HEK293T (cell line): ENCODE data around the gene E4F1.

ENCODE experiments used
- CTCF ChIA-PET: fragments of 350-600 bp; formaldehyde crosslinking; extraction: SDS; loops from one replicate; lab custom pipeline; 2021; ENCODE audit warnings: antibody characterized with exemption, inconsistent platforms; lab: Yijun Ruan, JAX
- POLR2A ChIA-PET: fragments of 350-600 bp; formaldehyde crosslinking; extraction: SDS; loops from one replicate; lab custom pipeline; 2020; ENCODE audit warnings: antibody characterized with exemption, inconsistent platforms; lab: Yijun Ruan, JAX
- DNase-seq: peaks from one replicate; pipeline ENCODE4 v3.0.0; 2012; ENCODE audit warnings: mixed read lengths; ENCODE audit errors: extremely low spot score
- ARNT ChIP-seq: fragments of 450-650 bp; IDR thresholded peaks from 2 replicates; pipeline ENCODE4 v1.6.1; 2017; ENCODE audit warnings: mild to moderate bottlenecking
- BHLHE40 ChIP-seq: fragments of 450-650 bp; IDR thresholded peaks from 2 replicates; pipeline ENCODE4 v1.6.1; 2016; ENCODE audit warnings: mild to moderate bottlenecking, moderate library complexity, borderline replicate concordance
- CTBP1 ChIP-seq: fragments of 450-650 bp; IDR thresholded peaks from 2 replicates; pipeline ENCODE4 v1.6.1; 2016; ENCODE audit warnings: borderline replicate concordance
- ELF4 ChIP-seq: fragments of 450-650 bp; IDR thresholded peaks from 2 replicates; pipeline ENCODE4 v1.6.1; 2017; ENCODE audit warnings: antibody characterized with exemption
- FOXA1 ChIP-seq: fragments of 450-650 bp; IDR thresholded peaks from 2 replicates; pipeline ENCODE4 v1.6.1; 2016; ENCODE audit warnings: mild to moderate bottlenecking
- FOXK2 ChIP-seq: fragments of 450-650 bp; IDR thresholded peaks from 2 replicates; pipeline ENCODE4 v1.6.1; 2016; ENCODE audit warnings: mild to moderate bottlenecking
- FOXM1 ChIP-seq: fragments of 450-650 bp; IDR thresholded peaks from 2 replicates; pipeline ENCODE4 v1.6.1; 2017; ENCODE audit warnings: mild to moderate bottlenecking, borderline replicate concordance
- HDGF ChIP-seq: fragments of 450-650 bp; IDR thresholded peaks from 2 replicates; pipeline ENCODE4 v1.6.1; 2017; ENCODE audit warnings: antibody characterized with exemption, borderline replicate concordance
- L3MBTL2 ChIP-seq: fragments of 450-650 bp; conservative IDR thresholded peaks from 2 replicates; pipeline ENCODE4 v1.6.1; 2016; ENCODE audit warnings: mild to moderate bottlenecking
- LEF1 ChIP-seq: fragments of 450-650 bp; IDR thresholded peaks from 2 replicates; pipeline ENCODE4 v1.6.1; 2017; ENCODE audit warnings: mild to moderate bottlenecking, borderline replicate concordance
- NFRKB ChIP-seq: fragments of 450-650 bp; IDR thresholded peaks from 2 replicates; pipeline ENCODE4 v1.6.1; 2016; ENCODE audit warnings: mild to moderate bottlenecking, moderate library complexity
- SP1 ChIP-seq: fragments of 450-650 bp; IDR thresholded peaks from 2 replicates; pipeline ENCODE4 v1.6.1; 2017
- SUZ12 ChIP-seq: fragments of 450-650 bp; IDR thresholded peaks from 2 replicates; pipeline ENCODE4 v1.6.1; 2016; ENCODE audit warnings: mild to moderate bottlenecking
- TARDBP ChIP-seq: fragments of 450-650 bp; IDR thresholded peaks from 2 replicates; pipeline ENCODE4 v1.6.1; 2016
- ZNF384 ChIP-seq: fragments of 450-650 bp; IDR thresholded peaks from 2 replicates; pipeline ENCODE4 v1.6.1; 2016
- TF ChIP-seq, protein P1 (sequence below): fragments of 450-650 bp; IDR thresholded peaks from 2 replicates; pipeline ENCODE4 v1.6.1; 2016

The E4F1 gene

DNA sequence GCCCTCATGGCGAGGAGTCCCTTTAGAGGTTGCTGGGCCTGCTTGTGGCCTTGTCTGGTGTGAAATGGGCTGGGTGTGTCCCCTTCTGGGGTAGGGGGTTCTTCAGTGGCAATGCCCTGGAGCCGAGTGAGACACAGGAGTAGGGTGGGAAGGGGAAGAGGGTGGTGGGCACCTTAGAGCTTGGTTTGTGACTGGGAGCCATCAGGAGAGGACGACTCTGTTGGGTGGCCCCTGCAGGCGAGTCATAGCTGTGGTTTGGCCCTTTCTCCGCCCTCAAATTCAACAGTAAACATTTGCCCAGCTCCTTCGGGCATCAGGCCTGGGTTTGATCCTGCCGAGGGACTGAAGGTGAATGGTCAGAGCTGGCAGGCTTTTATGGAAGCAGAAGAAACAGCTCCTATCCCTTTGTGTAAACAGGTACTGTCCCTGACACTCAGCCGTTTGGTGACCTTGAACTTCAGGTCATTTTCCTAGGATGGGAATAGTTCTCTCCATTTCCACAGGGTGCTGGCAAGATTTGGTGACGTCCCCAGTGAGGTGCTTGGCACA is 2.9 kb downstream of the E4F1 start:
- ChIA-PET POLR2A (interaction anchor here (1.0 to 5.4 kb wide), 4 partner anchors 11 to 71 kb away, joined by 3 to 34 read pairs (median 3); partner anchors contain the start of genes ECI1, PGP and TRAF7), CTCF (no interaction called here)
- no peak for DNase-seq
- TF ChIP-seq, protein P1, sequence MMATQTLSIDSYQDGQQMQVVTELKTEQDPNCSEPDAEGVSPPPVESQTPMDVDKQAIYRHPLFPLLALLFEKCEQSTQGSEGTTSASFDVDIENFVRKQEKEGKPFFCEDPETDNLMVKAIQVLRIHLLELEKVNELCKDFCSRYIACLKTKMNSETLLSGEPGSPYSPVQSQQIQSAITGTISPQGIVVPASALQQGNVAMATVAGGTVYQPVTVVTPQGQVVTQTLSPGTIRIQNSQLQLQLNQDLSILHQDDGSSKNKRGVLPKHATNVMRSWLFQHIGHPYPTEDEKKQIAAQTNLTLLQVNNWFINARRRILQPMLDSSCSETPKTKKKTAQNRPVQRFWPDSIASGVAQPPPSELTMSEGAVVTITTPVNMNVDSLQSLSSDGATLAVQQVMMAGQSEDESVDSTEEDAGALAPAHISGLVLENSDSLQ: no peak
- TF ChIP-seq FOXM1: no peak
- no peak for TF ChIP-seq SP1

DNA sequence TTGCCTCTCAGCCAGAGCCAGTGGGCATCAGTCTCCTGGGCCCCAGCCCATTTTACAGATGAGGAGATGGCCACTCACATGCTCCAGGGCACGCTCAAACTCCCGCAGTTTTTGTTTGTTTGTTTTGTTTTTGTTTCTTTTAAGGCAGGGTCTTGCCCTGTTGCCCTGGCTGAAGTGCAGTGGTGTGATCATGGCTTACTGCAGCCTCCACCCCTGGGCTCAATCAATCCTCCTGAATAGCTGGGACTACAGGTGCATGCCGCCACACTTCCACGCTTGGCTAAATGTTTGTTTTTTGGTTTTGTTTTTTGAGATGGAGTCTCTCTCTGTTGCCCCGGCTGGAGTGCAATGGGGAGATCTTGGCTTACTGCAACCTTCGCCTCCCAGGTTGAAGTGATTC is 3.5 kb downstream of the E4F1 start:
- CTCF ChIA-PET: no interaction called here
- TF ChIP-seq, protein P1: no peak
- TF ChIP-seq FOXM1: no peak
- no peak for TF ChIP-seq ELF4
- no peak for TF ChIP-seq SUZ12
- TF ChIP-seq ZNF384: no peak
- POLR2A ChIA-PET: interaction anchor here (1.0 to 5.4 kb wide), 4 partner anchors 12 to 72 kb away, joined by 3 to 34 read pairs (median 4); partner anchors contain the start of genes ECI1, PGP and TRAF7
- no peak for DNase-seq

- no peak for TF ChIP-seq ELF4
- TF ChIP-seq FOXA1: no peak
- TF ChIP-seq ARNT: no peak
- TF ChIP-seq CTBP1: no peak
- TF ChIP-seq, protein P1: no peak
- no peak for TF ChIP-seq FOXK2
- TF ChIP-seq FOXM1: no peak
- TF ChIP-seq ZNF384: no peak
- no peak for TF ChIP-seq L3MBTL2
- no peak for TF ChIP-seq BHLHE40
- TF ChIP-seq SUZ12: no peak
- no peak for TF ChIP-seq TARDBP
- TF ChIP-seq NFRKB: no peak
- TF ChIP-seq HDGF: no peak
- TF ChIP-seq LEF1: no peak
- no peak for TF ChIP-seq SP1
- POLR2A ChIA-PET: interaction anchor here (2.2 kb wide), 1 partner anchor 23 kb away, joined by 6 read pairs; the partner anchor contains the start of gene ECI1
- no peak for DNase-seq
- CTCF ChIA-PET: no interaction called here
Observed at GRCh38 chr16:2228161-2228824, 4.9 kb downstream of the E4F1 start.

DNA sequence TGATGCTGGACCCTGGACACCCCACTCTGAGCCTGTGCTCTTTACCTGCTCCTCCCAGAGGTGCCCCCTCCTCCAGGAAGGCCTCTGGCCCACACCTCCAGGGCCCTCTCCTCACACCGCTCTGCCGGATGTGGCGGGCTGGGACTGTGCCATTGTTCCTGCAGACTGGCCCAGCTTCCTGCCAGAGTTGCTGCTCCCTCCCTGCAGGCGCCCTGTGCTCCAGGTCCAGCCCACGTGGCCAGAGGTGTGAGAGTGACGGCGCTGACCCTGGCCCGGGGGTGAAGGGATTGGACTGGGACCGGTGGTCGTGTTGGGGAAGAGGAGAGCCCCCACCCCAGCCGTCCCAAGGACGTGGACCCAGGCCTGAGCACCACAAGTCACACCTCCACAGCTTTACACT is 5.7 kb downstream of the E4F1 start:
- CTCF ChIA-PET: no interaction called here
- POLR2A ChIA-PET: interaction anchor here (2.2 kb wide), 1 partner anchor 23 kb away, joined by 6 read pairs; the partner anchor contains the start of gene ECI1
- TF ChIP-seq LEF1: no peak
- DNase-seq: no peak

- POLR2A ChIA-PET: no interaction called here
- CTCF ChIA-PET: no interaction called here
- TF ChIP-seq NFRKB (no peak), FOXA1 (no peak), CTBP1 (no peak), L3MBTL2 (no peak), ELF4 (no peak)
- DNase-seq: no peak
Observed at GRCh38 chr16:2229632-2230250, 6.3 kb downstream of the E4F1 start.

GRCh38 chr16:2230376-2230775 is 7.0 kb downstream of the E4F1 start:
- DNase-seq: no peak
- POLR2A ChIA-PET: interaction anchor here (0.9 kb wide), 1 partner anchor 15 kb away, joined by 6 read pairs; no protein-coding TSS in a partner anchor
- TF ChIP-seq BHLHE40 (no peak), ELF4 (no peak), HDGF (no peak), ZNF384 (no peak), SP1 (no peak)
- CTCF ChIA-PET: no interaction called here
